IPS-15b (cell line): ENCODE results near the gene PLD5.
"Not testable (repeated sequence)": the region's sequence is repeated elsewhere in the genome, so short reads cannot be mapped to it uniquely, and the experiment has no call there.

ENCODE experiments used
- H3K27me3 ChIP-seq: one replicate; pipeline ENCODE4 v1.6.1; 2013; ENCODE audit warnings: low read length; ENCODE audit not compliant: control insufficient read depth, insufficient read depth
- H3K36me3 ChIP-seq: one replicate; pipeline ENCODE4 v1.6.1; 2013; ENCODE audit warnings: low read length; ENCODE audit not compliant: control insufficient read depth, insufficient read depth
- H3K4me1 ChIP-seq: one replicate; pipeline ENCODE4 v1.6.1; 2013; ENCODE audit warnings: mild to moderate bottlenecking, low read length; ENCODE audit not compliant: control insufficient read depth, insufficient read depth
- H3K4me3 ChIP-seq: one replicate; pipeline ENCODE4 v1.5.1; 2013; ENCODE audit warnings: low read depth, low read length
- H3K9ac ChIP-seq: one replicate; pipeline ENCODE4 v1.6.1; 2013; ENCODE audit warnings: low read depth, mild to moderate bottlenecking, low read length
- H3K9me3 ChIP-seq: one replicate; pipeline ENCODE4 v1.6.1; 2013; ENCODE audit warnings: mild to moderate bottlenecking, low read length; ENCODE audit not compliant: control insufficient read depth, insufficient read depth

PLD5 gene

DNA sequence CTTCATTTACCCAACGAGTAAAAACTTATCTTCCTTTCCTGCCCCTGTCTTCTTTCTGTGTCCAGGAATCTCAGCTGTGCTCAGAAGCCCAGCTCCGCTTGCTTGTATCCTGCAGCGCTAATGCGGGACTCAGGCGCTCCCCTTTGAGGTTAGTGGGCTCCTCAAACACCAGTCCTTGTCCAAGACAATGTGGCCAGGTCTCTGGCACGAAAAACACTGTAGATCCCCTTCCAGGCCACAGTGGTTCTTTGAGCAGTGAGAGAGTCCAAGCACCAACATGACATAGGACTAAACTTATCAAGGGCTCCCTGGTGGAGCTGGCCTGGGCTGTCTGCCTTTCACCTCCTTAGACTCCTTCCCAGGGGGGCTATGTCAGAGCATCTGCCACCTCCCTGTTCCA lies 53.7 kb downstream of the PLD5 start:
- no peak overlapping the region for H3K9ac ChIP-seq
- no peaks in the 10 kb centered on the region for H3K9me3 ChIP-seq

DNA sequence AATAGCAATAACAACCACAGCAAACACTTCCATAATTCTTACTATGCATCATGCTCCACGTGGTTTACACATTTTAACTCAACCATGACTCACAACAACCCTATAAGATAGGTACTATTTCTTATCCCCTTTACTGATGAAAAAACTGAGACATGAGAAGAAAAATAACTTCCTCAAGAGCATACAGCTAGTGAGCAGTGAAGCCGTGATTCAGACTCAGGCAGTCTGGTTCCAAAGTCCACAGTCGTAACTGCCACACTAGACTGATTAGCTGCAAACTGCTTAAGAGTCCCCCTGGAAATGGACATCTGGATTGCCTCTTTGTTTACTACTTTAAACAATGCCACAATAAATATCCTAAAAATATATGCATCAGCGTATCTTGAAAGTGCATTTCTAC lies 55.7 kb downstream of the PLD5 start:
- Histone ChIP-seq H3K4me1 (no peaks in the 10 kb centered on the region), H3K4me3 (no peak overlapping the region), H3K36me3 (no peaks in the 10 kb centered on the region), H3K9ac (no peak overlapping the region), H3K9me3 (no peaks in the 10 kb centered on the region), H3K27me3 (no peaks in the 10 kb centered on the region)

More for the DNA sequence above, 53.7 kb downstream of the PLD5 start:
- Histone ChIP-seq H3K4me1 (no peaks in the 10 kb centered on the region), H3K4me3 (no peak overlapping the region), H3K36me3 (no peaks in the 10 kb centered on the region), H3K27me3 (no peaks in the 10 kb centered on the region)

DNA sequence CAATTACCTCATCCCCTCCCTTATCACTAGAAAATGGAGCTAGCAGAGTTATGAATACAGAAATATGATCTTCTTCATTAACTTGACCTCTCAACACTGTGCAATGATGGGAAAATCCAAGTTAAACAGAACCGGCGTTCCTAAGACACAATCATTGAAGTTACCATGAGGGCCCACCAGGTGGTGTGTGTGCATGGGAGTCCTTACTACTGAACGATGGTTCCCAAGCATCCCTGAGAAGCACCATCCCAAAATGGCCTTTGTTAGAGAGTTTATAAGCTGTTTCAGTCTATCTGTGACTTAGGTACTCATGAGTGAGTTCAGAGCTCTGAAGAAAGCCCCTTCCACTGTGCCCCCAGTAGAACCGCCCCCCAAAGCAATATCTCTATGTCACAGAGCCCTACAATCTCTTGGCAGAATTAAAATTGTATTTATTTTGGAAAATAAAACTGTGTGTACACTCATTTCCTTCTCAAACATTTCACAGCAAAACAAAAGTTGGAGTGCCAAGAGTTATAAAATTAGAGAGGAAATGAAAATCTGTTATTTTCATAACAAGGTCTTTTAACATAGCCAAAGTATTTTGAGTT lies 56.8 kb downstream of the PLD5 start:
- no peak overlapping the region for H3K4me3 ChIP-seq
- H3K4me1 ChIP-seq = no peaks in the 10 kb centered on the region
- no peaks in the 10 kb centered on the region for H3K27me3 ChIP-seq
- H3K36me3 ChIP-seq = no peaks in the 10 kb centered on the region
- H3K9me3 ChIP-seq = no peaks in the 10 kb centered on the region
- no peak overlapping the region for H3K9ac ChIP-seq

DNA sequence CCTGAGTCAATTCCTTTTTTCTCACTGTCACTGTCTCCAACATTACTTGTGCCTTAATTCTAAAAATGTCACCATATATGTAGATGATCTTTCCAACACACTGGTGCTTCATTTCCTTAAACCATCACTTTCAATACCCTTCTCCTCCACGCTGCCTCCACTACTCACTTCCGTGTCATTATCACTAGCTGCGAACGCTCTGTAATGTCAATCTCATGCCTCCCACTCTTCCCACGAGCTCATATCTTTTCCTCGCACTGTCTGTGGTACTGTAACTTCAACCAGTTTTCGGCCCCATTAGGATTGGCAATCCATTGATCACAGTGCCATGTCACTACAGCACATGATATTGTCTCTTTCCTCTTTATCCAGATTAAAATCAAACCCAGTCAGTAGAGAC lies 61.6 kb downstream of the PLD5 start:
- no peak overlapping the region for H3K4me3 ChIP-seq
- no peaks in the 10 kb centered on the region for H3K36me3 ChIP-seq
- no peak overlapping the region for H3K9ac ChIP-seq
- no peaks in the 10 kb centered on the region for H3K27me3 ChIP-seq
- H3K4me1 ChIP-seq = no peaks in the 10 kb centered on the region
- H3K9me3 ChIP-seq = no peaks in the 10 kb centered on the region

DNA sequence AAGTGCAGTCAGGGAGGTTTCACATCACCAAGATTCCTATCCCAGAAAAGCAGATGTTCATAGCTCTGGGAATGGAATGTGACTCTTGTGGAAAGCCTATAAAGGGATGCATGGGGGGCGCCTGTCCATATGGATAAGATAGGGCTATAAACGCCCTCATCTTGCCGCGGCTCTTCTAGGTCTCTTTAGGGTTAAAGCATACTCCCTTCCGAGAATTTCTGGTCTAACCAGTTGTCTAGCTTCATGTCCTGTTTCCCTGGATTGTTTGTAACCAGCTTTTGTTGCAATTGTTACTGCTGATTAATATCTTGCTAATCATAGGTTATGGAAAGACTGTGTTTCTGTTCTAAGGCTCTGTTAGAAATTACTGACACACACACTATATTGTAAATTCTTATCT lies 64.8 kb downstream of the PLD5 start:
- not testable (repeated sequence) for H3K27me3 ChIP-seq, H3K4me1 ChIP-seq, H3K9me3 ChIP-seq, H3K36me3 ChIP-seq, H3K9ac ChIP-seq, H3K4me3 ChIP-seq

DNA sequence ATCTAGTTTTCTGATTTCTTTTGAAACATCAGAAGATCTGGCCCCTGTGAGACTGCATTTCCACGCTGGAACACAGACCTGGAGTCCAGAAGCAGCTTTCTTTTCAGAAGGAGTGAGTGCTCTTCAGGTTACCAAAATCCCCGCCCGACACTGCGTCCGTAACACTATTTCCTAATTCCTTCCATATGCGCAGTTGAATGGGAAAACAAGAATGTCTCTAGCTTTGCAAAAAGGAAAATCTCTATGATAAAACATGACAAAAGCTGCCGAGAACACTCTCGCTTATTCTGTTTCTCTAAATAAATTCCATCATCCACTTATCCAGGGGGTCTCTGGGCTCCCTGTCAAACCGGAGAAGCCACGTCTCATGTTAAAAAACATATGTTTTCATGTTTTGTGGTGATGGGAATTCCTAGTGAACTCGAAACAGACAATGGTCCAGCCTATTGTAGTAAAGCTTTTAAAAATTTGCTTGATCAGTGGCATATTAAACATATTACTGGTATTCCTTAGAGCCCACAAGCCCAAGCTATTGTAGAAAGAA lies 67.7 kb downstream of the PLD5 start:
- H3K27me3 ChIP-seq = no peaks in the 10 kb centered on the region
- no peaks in the 10 kb centered on the region for H3K36me3 ChIP-seq
- H3K9me3 ChIP-seq = no peaks in the 10 kb centered on the region
- H3K9ac ChIP-seq = no peak overlapping the region
- no peak overlapping the region for H3K4me3 ChIP-seq
- peaks cover 6% of the 10 kb centered on the region for H3K4me1 ChIP-seq

DNA sequence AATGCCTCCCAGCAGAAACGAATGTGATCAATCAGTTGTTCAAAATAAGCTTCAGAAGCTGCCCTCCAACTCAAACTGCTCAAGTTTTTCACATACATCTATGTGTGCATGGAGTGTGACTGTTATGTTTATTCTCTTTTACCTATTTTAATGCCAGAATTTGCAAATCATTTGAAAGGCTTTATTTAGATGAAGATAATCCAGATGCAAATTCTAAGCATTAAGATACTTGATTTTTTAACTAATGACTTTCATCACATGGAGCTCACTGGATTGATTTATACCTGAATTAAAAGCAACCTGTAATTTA lies 69.5 kb downstream of the PLD5 start:
- Histone ChIP-seq H3K36me3 (no peaks in the 10 kb centered on the region), H3K4me1 (peaks cover 6% of the 10 kb centered on the region), H3K9me3 (no peaks in the 10 kb centered on the region), H3K4me3 (no peak overlapping the region), H3K27me3 (no peaks in the 10 kb centered on the region), H3K9ac (no peak overlapping the region)

DNA sequence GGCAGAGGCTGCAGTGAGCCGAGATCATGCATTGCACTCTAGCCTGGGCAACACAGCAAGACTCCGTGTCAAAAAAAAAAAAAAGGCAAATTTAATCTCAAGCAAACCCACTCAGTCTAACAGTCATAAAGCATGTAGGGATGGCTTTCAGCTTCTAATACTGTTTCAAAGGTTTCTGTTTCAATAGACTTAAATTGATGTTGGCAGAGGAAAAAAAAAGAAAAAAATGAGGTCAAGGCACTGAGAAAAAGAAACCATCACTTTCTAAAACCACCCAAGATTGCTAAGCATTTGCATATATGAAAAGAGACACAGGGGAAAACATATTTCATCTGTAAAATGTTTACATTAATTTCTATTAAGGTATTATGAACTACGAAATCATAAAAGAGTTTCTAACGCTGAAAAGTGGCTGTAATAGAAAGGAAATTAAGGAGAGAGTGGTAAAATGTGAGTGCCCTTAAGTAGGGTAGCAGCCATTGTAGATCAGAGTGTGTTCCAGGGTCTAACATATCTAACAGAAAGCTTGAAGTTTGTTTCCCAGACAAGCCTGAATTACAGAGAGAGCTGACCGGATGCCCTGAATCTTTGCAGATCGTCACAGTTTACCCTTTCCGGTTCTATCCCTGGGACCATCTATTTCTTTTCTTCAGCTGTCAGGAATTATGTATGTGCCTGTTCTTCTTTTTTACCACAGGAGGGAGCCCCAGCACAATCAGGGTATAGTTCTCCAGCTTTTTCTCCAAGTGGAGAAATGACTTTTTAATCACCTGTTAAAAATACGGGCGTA lies 70.0 kb downstream of the PLD5 start:
- Histone ChIP-seq H3K36me3 (no peaks in the 10 kb centered on the region), H3K4me3 (no peak overlapping the region), H3K27me3 (no peaks in the 10 kb centered on the region), H3K9ac (no peak overlapping the region), H3K9me3 (no peaks in the 10 kb centered on the region), H3K4me1 (peaks cover 8% of the 10 kb centered on the region)

DNA sequence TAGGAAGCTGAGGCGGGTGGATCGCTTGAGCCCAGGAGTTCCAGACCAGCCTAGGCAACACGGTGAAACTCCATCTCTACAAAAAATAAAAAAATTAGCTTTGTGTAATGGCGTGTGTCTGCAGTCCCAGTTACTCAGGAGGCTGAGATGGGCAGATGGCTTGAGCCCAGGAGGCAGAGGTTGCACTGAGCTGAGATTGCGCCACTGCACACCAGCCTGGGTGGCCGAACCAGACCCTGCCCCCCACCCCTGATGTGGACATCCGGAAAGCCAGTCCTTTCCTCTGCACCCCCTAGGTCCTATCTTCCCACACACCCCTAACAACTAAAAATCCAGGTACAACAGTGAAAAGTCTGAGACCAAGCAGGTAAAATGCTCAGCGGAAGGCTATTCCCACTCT lies 71.9 kb downstream of the PLD5 start:
- no peak overlapping the region for H3K4me3 ChIP-seq
- H3K36me3 ChIP-seq = no peaks in the 10 kb centered on the region
- no peaks in the 10 kb centered on the region for H3K27me3 ChIP-seq
- no peaks in the 10 kb centered on the region for H3K9me3 ChIP-seq
- peaks cover 20% of the 10 kb centered on the region for H3K4me1 ChIP-seq
- no peak overlapping the region for H3K9ac ChIP-seq

DNA sequence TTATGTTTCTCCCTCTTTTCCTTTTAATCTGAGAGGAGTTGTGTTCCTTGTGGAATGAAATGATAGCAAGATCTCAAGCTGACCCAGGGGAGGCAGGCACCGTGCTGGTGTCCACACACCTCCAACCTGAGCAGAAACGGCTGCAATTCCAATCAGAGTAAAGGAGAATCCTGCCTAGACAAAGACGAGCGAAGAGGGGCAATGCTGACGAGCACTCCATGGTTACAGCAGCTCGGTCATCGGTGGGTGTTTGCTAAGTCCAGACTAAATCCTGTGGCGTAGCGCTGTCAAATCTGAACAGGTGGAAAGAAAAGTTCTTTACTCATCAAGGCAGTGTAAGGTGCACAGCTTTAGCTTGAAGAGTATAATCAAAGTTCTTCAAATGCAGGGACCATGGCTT lies 74.8 kb downstream of the PLD5 start:
- Histone ChIP-seq H3K4me3 (no peak overlapping the region), H3K4me1 (peaks cover 27% of the 10 kb centered on the region), H3K9ac (no peak overlapping the region), H3K9me3 (no peaks in the 10 kb centered on the region), H3K27me3 (no peaks in the 10 kb centered on the region), H3K36me3 (no peaks in the 10 kb centered on the region)

DNA sequence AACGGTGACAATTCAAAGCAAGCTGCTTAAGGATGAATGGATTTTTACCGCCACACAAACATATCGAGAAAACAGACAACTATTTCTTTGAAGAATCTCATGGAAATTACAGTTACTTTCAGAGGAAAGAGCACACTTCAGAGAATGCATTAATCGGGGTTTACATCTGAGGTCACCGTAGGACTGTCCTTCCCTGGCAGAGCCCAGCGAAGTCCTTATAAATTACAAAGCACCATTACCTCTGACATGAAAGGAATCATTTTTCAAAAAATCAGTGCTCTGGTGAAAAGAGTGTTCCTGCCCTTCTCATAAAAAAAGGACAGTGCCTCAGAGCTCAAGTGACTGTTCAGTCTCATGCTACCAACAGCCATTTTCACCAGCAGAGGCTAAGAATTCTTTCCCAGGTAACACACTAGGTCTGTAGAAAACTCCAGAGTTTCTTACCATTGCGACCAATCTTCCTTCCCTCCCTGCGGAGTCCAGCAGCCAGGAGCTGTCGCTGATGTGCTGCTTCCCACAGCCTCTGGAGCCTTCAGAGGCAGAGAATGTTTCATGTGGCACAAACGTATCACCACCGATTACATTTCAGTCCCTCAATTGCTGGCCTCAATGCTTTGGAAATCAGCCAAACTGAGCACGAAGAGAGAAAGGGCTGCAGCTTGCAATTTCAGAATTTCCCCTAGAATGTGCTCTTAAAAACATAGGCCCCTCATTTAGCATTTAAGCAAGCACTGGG lies 75.4 kb downstream of the PLD5 start:
- Histone ChIP-seq H3K27me3 (no peaks in the 10 kb centered on the region), H3K36me3 (no peaks in the 10 kb centered on the region), H3K9ac (peak overlapping the region; percentile 28), H3K4me3 (no peak overlapping the region), H3K9me3 (no peaks in the 10 kb centered on the region), H3K4me1 (peaks cover 27% of the 10 kb centered on the region)

DNA sequence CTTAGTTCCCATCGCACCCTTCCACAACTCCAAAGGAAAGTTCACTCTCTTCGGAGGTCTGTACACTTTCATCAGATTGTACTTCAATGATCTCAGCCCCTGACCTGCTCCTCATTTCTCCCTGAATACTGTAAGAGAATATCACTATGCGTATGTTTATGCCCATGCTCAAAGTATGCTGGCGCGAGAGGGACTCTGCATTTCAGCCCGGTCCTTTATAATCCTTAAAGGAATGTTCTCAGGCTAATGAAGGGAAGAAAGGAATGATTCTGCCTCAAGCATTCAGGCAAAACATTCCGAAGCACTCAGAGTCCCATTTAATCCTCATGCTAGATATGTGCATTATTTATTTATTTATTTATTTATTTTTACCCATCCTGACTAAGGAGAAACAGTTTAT lies 76.8 kb downstream of the PLD5 start:
- Histone ChIP-seq H3K4me1 (peaks cover 24% of the 10 kb centered on the region), H3K9ac (no peak overlapping the region), H3K4me3 (no peak overlapping the region), H3K36me3 (no peaks in the 10 kb centered on the region), H3K27me3 (no peaks in the 10 kb centered on the region), H3K9me3 (no peaks in the 10 kb centered on the region)
